HG02852 (cell line): ENCODE measurements around the gene CBFA2T3.
"Not testable (repeated sequence)": the region's sequence is repeated elsewhere in the genome, so short reads cannot be mapped to it uniquely, and the experiment has no call there.

Source experiments
- ATAC-seq: cut with Tn5 transposase; IDR thresholded peaks from one replicate; pipeline ENCODE4 v1.9.1; 2021; ENCODE audit warnings: mild to moderate bottlenecking, moderate library complexity; ENCODE audit not compliant: unreplicated experiment

Gene CBFA2T3

DNA sequence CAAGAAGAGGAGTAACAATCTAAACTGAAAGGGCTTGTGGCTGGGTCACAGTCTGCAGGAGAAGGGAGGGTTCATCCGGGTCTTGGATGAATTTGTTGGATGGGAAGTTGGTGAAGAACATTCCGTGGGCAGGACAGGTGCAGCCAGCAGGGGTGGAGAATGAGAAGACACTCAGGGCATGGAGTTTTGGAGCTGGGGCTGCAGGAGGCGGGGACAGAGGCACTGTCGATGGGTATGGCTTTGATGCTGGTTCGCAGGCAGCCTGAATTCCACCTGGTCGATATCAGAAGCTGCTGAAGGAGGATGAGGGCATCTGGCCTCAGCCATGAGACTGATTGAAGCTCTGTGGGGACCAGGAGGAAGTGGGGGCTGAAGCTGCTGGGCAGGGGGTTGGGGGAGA lies 36.1 kb upstream of the CBFA2T3 start:
- ATAC-seq, result no peak

GRCh38 chr16:89012622-89012995 lies 35.6 kb upstream of the CBFA2T3 start:
- ATAC-seq, result no peak

- no peak for ATAC-seq
Measured at GRCh38 chr16:89011909-89012621, 35.1 kb upstream of the CBFA2T3 start.

GRCh38 chr16:89010210-89010925 lies 33.4 kb upstream of the CBFA2T3 start:
- no peak for ATAC-seq

GRCh38 chr16:89009343-89010209 lies 32.6 kb upstream of the CBFA2T3 start:
- no peak for ATAC-seq

GRCh38 chr16:89008796-89009195 lies 31.8 kb upstream of the CBFA2T3 start:
- ATAC-seq, result not testable (repeated sequence)

DNA sequence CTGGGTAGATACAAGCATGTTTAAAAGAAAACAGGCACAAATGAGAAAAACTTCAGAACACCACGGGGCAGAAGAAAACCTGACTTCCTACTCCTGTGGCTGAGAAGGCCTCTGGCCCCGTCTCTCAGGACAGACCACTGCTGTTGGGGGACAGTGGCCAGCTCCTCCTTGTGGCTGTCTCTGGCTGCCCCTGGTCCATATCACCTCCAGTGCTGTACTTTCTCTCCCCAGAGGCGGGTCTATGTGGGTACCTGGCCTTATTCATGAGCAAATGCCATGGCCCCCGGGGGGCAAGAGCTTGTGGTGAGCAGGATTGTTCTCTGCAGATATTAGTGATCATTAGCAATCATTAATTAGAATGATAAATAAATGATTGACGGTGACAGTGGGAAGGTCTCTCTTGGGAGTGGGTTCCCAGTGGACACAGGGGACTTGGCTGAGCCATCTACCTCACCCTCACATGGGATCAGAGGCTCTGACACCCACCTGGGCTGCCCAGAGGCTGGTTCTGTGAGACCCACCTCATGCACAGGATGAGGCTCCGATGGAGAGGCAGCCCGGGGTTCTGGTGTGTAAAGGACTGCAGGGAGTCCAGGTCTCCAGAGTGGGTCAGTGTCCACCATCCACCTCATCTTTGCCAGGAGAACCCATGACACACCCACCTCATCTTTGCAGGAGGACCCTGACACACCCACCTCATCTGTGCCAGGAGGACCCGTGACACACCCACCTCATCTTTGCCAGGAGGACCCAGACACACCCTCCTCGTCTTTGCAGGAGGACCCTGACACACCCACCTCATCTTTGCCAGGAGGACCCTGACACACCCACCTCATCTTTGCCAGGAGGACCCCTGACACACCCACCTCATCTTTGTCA lies 30.6 kb upstream of the CBFA2T3 start:
- ATAC-seq, result no peak

DNA sequence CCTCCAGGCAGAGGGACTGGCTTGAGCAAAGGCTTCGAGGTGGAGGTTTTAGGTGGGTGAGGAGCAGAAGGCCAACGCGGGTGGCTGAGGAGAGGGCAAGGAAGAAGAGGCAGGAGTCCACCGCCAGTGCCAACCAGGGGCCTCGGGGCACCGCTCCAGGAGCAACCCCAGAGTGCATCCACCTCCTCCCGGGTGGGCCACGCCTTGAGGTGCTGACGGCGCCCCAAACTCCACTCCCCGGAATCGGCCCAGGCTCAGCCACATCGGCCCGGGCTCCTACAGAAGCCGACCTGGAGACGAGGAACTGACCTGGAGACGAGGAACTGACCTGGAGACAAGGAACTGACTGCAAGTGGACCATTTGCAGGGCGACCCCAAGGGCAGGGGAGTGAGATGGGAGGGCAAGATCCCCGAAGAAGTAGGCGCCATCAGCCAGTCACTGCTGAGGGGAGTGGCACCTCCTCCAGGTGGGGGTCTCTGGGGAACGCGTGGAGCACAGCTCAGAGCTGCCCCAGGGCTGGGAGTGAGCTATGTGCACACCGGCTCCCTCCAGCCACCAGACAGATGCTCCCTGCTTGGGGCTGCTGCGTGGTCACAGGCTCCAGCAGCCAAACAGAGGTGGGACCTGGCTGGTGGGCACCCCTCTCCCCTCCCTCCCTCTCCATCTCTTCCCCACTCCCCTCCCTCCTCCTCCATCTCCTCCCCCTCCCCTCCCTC lies 29.2 kb upstream of the CBFA2T3 start:
- no peak for ATAC-seq

DNA sequence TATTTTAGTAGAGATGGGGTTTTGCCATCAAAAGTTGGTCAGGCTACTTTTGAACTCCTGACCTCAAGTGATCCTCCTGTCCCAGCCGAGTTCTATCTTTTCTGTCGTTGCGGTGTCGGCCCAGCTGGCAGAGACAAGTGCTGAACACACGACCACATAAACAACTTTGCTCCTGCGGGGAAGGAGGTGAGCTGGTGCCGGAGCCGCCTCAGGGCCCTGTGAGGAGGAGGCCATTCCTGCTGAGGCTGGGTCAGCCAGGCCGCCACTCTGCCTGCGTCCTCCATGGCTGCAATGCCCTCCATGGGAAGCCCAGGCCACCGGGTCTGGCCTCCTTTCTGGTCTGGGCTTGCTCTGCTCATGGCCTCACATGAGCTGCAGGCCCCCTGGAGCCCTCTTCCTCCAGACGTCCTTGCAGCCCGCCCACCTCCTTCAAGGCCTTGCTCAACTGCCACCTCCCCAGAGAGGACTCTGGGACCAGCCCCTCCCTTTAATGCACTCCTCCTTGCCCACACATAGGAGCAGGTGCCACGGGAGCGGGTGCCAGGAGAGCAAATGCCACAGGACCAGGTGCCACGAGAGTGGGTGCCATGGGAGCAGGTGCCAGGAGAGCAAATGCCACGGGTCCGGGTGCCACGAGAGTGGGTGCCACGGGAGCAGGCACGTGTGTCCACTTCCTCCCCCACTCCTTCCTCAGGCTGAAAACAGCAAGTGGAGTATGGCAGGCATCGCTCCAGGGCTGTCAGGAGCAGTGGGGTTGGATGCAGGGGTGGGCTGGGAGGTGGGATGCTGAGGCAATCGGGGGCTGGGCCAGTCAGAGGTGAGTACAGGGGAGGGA lies 28.4 kb upstream of the CBFA2T3 start:
- no peak for ATAC-seq

GRCh38 chr16:89004209-89004831 lies 27.3 kb upstream of the CBFA2T3 start:
- ATAC-seq, result no peak

- ATAC-seq, result no peak
Measured at GRCh38 chr16:89003831-89004208, 26.8 kb upstream of the CBFA2T3 start.

GRCh38 chr16:89002851-89003830 lies 26.1 kb upstream of the CBFA2T3 start:
- ATAC-seq, result no peak

GRCh38 chr16:89002081-89002480 lies 25.1 kb upstream of the CBFA2T3 start:
- ATAC-seq, result not testable (repeated sequence)

DNA sequence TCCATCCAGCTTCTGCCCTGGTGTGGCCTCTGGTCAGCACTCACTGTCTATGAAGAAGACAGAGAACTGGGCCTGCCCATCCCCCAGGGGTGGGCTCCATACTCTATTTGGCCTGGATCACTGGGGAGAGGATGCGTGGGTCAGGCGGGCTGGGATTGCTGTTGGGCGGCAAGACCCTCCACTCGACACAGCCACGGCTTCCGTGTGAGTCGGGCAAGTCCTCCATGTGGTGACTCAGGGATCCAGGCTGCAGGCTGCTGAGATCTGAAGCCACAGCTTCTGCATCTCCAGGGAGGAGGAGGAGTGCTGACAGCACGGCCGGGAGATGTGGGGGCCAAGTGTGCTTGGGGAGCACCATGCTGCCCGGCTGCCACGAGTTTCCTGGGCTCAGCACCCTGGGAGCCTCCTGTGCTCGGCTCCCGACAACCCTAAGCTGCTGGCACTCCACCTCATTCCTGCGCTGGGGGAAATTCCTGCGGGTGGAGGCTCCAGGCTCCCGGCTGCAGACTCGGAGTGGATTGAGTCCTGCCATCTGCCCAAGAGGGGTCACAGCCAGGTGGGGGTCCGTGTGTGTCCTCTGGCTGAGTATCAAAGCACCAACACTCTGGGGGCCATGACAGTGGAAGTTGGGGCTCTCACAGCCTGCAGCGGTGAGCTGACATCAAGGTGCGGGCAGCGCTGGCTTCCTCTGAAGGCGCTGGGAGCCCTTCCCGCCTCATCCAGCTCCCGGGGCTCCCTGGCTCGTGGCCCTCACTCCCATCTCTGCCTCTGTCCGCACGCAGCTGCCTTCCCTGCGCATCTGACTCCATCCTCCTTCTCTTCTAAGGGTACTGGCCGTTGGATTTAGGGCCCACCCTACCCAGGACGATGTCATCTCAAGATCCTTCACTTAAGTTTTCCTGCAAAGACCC lies 24.4 kb upstream of the CBFA2T3 start:
- no peak for ATAC-seq

DNA sequence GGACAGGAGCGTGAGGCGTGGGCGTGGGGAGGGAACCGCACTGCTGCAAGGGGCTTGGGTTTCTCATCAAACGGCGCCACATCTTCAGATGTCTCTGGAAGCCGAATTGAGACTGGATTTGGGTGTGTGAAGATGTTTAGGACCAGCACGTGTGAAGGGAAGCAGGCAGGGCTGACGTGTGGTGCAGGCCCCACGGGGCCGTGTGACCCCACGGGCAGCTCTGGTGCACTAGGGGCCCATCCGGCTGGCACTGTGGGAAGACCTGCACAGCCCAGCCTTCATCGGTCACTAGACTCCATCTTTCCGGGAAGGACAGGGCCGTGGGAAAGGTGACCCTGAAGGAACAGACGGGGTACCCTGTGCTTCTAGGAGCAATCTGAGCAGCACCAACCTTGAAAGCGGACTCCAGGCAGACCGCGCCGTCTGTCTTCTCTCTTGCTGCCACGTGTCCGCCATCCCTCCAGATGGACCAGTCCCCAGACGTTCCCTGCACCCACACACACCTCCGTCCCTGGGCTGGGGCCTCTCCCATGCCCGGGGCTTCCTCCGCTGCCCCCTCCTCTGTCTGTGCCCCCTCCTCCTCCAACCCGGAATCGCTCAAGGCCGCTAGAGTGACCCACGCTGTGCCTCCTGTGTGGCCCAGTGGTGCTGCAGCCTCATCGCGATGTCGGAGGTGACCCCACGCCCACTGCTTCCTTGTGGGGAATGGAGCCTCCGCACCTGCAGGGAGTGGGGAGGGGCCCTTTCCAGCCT lies 23.4 kb upstream of the CBFA2T3 start:
- ATAC-seq, result no peak
